HG03045 (cell line): ENCODE measurements around the gene NR3C2.
"Not testable (repeated sequence)": the region's sequence is repeated elsewhere in the genome, so short reads cannot be mapped to it uniquely, and the experiment has no call there.

Experiments
- ATAC-seq: cut with Tn5 transposase; IDR thresholded peaks from one replicate; pipeline ENCODE4 v1.9.1; 2021; ENCODE audit warnings: mild to moderate bottlenecking, moderate library complexity; ENCODE audit not compliant: unreplicated experiment

The NR3C2 gene

GRCh38 chr4:148173397-148174017 is 268.7 kb downstream of the NR3C2 start:
- ATAC-seq = no peak

- ATAC-seq = no peak
These were observed 270.6 kb downstream of the NR3C2 start for GRCh38 chr4:148171596-148171995.

GRCh38 chr4:148170408-148171365 is 271.5 kb downstream of the NR3C2 start:
- no peak for ATAC-seq

GRCh38 chr4:148166132-148166591 is 276.1 kb downstream of the NR3C2 start:
- no peak for ATAC-seq

- no peak for ATAC-seq
These were observed 277.7 kb downstream of the NR3C2 start for GRCh38 chr4:148164557-148164956.

GRCh38 chr4:148162991-148163390 is 279.2 kb downstream of the NR3C2 start:
- ATAC-seq = no peak

- ATAC-seq = no peak
These were observed 279.7 kb downstream of the NR3C2 start for GRCh38 chr4:148162519-148162918.

GRCh38 chr4:148161601-148162000 is 280.6 kb downstream of the NR3C2 start:
- no peak for ATAC-seq

GRCh38 chr4:148159793-148160192 is 282.4 kb downstream of the NR3C2 start:
- no peak for ATAC-seq

GRCh38 chr4:148154769-148155168 is 287.4 kb downstream of the NR3C2 start:
- ATAC-seq = no peak

- no peak for ATAC-seq
These were observed 289.2 kb downstream of the NR3C2 start for GRCh38 chr4:148152868-148153625.

- no peak for ATAC-seq
These were observed 290.4 kb downstream of the NR3C2 start for GRCh38 chr4:148151806-148152205.

- no peak for ATAC-seq
These were observed 296.7 kb downstream of the NR3C2 start for GRCh38 chr4:148145475-148145874.

GRCh38 chr4:148143174-148143573 is 299.0 kb downstream of the NR3C2 start:
- ATAC-seq = no peak

- ATAC-seq = no peak
These were observed 300.7 kb downstream of the NR3C2 start for GRCh38 chr4:148141501-148141900.

- no peak for ATAC-seq
These were observed 315.4 kb downstream of the NR3C2 start for GRCh38 chr4:148126825-148127224.

GRCh38 chr4:148124512-148124911 is 317.7 kb downstream of the NR3C2 start:
- no peak for ATAC-seq

- not testable (repeated sequence) for ATAC-seq
These were observed 319.1 kb downstream of the NR3C2 start for GRCh38 chr4:148123161-148123560.

- no peak for ATAC-seq
These were observed 322.0 kb downstream of the NR3C2 start for GRCh38 chr4:148120216-148120615.

- ATAC-seq = no peak
These were observed 323.6 kb downstream of the NR3C2 start for GRCh38 chr4:148118633-148119032.

- no peak for ATAC-seq
These were observed 324.0 kb downstream of the NR3C2 start for GRCh38 chr4:148118179-148118578.
